VCaP (cell line): ENCODE data around the gene ATP11A.

Experiments used
- H3K27ac ChIP-seq: fragments of 450-650 bp; 2 replicates; pipeline ENCODE4 v1.5.1; 2017
- CTCF ChIP-seq: fragments of 450-650 bp; conservative IDR thresholded peaks from 2 replicates; pipeline ENCODE4 v1.5.1; 2017; ENCODE audit warnings: mild to moderate bottlenecking, moderate library complexity

ATP11A gene

GRCh38 chr13:112715210-112715609, 25.4 kb downstream of the ATP11A start:
- TF ChIP-seq CTCF: no peak
- H3K27ac ChIP-seq: no peak overlapping the region

- TF ChIP-seq CTCF: no peak
- no peak overlapping the region for H3K27ac ChIP-seq
Observed at GRCh38 chr13:112715715-112716460, 26.1 kb downstream of the ATP11A start.

- no peak overlapping the region; the same call in 1 of the 2 replicates for H3K27ac ChIP-seq
- no peak for TF ChIP-seq CTCF
Observed at GRCh38 chr13:112716461-112716820, 26.6 kb downstream of the ATP11A start.

GRCh38 chr13:112716841-112717520, 27.1 kb downstream of the ATP11A start:
- peak overlapping the region; percentile 9; the same call in 1 of the 2 replicates for H3K27ac ChIP-seq
- no peak for TF ChIP-seq CTCF

- no peak overlapping the region for H3K27ac ChIP-seq
- TF ChIP-seq CTCF: no peak
Observed at GRCh38 chr13:112718318-112718717, 28.5 kb downstream of the ATP11A start.

- H3K27ac ChIP-seq: no peak overlapping the region
- no peak for TF ChIP-seq CTCF
Observed at GRCh38 chr13:112719016-112719415, 29.2 kb downstream of the ATP11A start.

GRCh38 chr13:112719556-112719955, 29.7 kb downstream of the ATP11A start:
- H3K27ac ChIP-seq: no peak overlapping the region
- TF ChIP-seq CTCF: no peak
